A673 (cell line): ENCODE results near the gene TUBA4A. TPM values are rescaled to one million over a fixed set of nuclear protein-coding genes. Genes with fewer than 3 reads are reported as not detected.

Source experiments
- BruUV-seq: library from RNA; stranded (reverse); fragments of 400-500 nt; replicated peaks from 2 replicates; lab custom pipeline; 2021; lab: Mats Ljungman, UMichigan
- CTCF ChIA-PET: fragments of 300-600 bp; sonication (Branson Sonifier 250); formaldehyde crosslinking; loops from one replicate; lab custom pipeline; 2022; ENCODE audit warnings: antibody characterized with exemption; lab: Charles Lee
- POLR2A ChIA-PET: fragments of 300-600 bp; sonication (Branson Sonifier 250); formaldehyde crosslinking; loops from one replicate; lab custom pipeline; 2022; ENCODE audit warnings: antibody characterized with exemption; ENCODE audit not compliant: low non-redundant PET; lab: Charles Lee
- DNase-seq: peaks from one replicate; pipeline ENCODE4 v3.0.0-alpha.2; 2015; ENCODE audit warnings: low spot score
- H3K27ac ChIP-seq: fragments of 200-600 bp; sonication (generic); 2 replicates; pipeline ENCODE4 v1.5.1; 2016; ENCODE audit warnings: mixed run types, low read depth, mild to moderate bottlenecking, mixed read lengths, antibody characterized with exemption, low read length; ENCODE audit not compliant: poor library complexity, severe bottlenecking
- H3K27me3 ChIP-seq: fragments of 200-600 bp; sonication (generic); replicated peaks from 2 replicates; pipeline ENCODE4 v1.6.1; 2017; ENCODE audit warnings: mixed run types, low read depth, mild to moderate bottlenecking, mixed read lengths, antibody characterized with exemption, low read length; ENCODE audit not compliant: insufficient read depth, poor library complexity
- H3K36me3 ChIP-seq: fragments of 200-600 bp; sonication (generic); 2 replicates; pipeline ENCODE4 v1.6.1; 2016; ENCODE audit warnings: mixed run types, mild to moderate bottlenecking, mixed read lengths, antibody characterized with exemption, low read length; ENCODE audit not compliant: insufficient read depth, poor library complexity, severe bottlenecking
- H3K4me1 ChIP-seq: fragments of 200-600 bp; sonication (generic); 2 replicates; pipeline ENCODE4 v1.6.1; 2017; ENCODE audit warnings: mixed run types, mild to moderate bottlenecking, mixed read lengths, antibody characterized with exemption, low read length; ENCODE audit not compliant: insufficient read depth, poor library complexity, severe bottlenecking
- H3K4me3 ChIP-seq: fragments of 200-600 bp; sonication (generic); 2 replicates; pipeline ENCODE4 v1.5.1; 2016; ENCODE audit warnings: low read depth, mixed run types, mild to moderate bottlenecking, mixed read lengths, low read length; ENCODE audit not compliant: poor library complexity, severe bottlenecking
- H3K9me3 ChIP-seq: fragments of 200-600 bp; sonication (generic); 2 replicates; pipeline ENCODE4 v1.6.1; 2016; ENCODE audit warnings: mixed run types, low read depth, mild to moderate bottlenecking, mixed read lengths, antibody characterized with exemption, low read length; ENCODE audit not compliant: poor library complexity, severe bottlenecking
- CTCF ChIP-seq: fragments of 300-800, 200-600 bp; sonication (generic); conservative IDR thresholded peaks from 2 replicates; pipeline ENCODE4 v1.5.1; 2017; ENCODE audit warnings: low read depth, mild to moderate bottlenecking, antibody characterized with exemption, low read length, moderate library complexity, mixed read lengths
- EZH2 ChIP-seq: fragments of 200-600 bp; sonication (generic); IDR thresholded peaks from 2 replicates; pipeline ENCODE4 v1.6.1; 2017; ENCODE audit warnings: borderline replicate concordance, low read depth, mild to moderate bottlenecking, mixed read lengths, antibody characterized with exemption, low read length; ENCODE audit not compliant: poor library complexity, severe bottlenecking
- intact Hi-C: fragments of 100-400 bp; cut with micrococcal nuclease; formaldehyde crosslinking; loops from one replicate; pipeline ENCODE4 v1.10.0; 2022; ENCODE audit not compliant: unreplicated experiment
- total RNA-seq: library from RNA; stranded (reverse); gene quantifications from 2 replicates; pipeline ENCODE4 v1.2.3, GENCODE V29; 2021

The TUBA4A gene
- total RNA-seq, 1 experiment from 2014 or later = 68.0 TPM

GRCh38 chr2:219299372-219299760 is 45.6 kb upstream of the TUBA4A start:
- Histone ChIP-seq H3K4me1 (no peaks in the 10 kb centered on the region), H3K9me3 (no peaks in the 10 kb centered on the region), H3K27me3 (peaks cover 56% of the 10 kb centered on the region), H3K4me3 (no peak overlapping the region), H3K27ac (no peak overlapping the region), H3K36me3 (no peaks in the 10 kb centered on the region)
- no peak for DNase-seq
- intact Hi-C loops = loop anchor here (5.0 to 10.0 kb wide), 3 partner anchors 122 to 445 kb away; partner anchors contain the start of genes CNPPD1, RETREG2 and WNT6
- POLR2A ChIA-PET = no interaction called here
- CTCF ChIA-PET = no interaction called here
- no TSS peak for BruUV-seq
- TF ChIP-seq CTCF (no peak), EZH2 (no peak)

- Histone ChIP-seq H3K27ac (no peak overlapping the region), H3K9me3 (no peaks in the 10 kb centered on the region), H3K27me3 (peaks cover 51% of the 10 kb centered on the region), H3K4me3 (no peak overlapping the region), H3K4me1 (no peaks in the 10 kb centered on the region), H3K36me3 (no peaks in the 10 kb centered on the region)
- DNase-seq = peak; percentile 83
- TF ChIP-seq CTCF = peak; percentile 92
- no peak for TF ChIP-seq EZH2
- intact Hi-C loops = loop anchor here (1.0 to 10.0 kb wide), 4 partner anchors 122 to 444 kb away; partner anchors contain the start of genes CNPPD1, NHEJ1, RETREG2 and WNT6
- no TSS peak for BruUV-seq
- CTCF ChIA-PET = no interaction called here
- POLR2A ChIA-PET = no interaction called here
Observed at GRCh38 chr2:219298759-219299371, 45.1 kb upstream of the TUBA4A start.

GRCh38 chr2:219297766-219298456 is 44.2 kb upstream of the TUBA4A start:
- DNase-seq = no peak
- TF ChIP-seq EZH2 = no peak
- BruUV-seq = no TSS peak
- no peaks in the 10 kb centered on the region for H3K9me3 ChIP-seq
- no peaks in the 10 kb centered on the region for H3K4me1 ChIP-seq
- H3K27me3 ChIP-seq = peaks cover 42% of the 10 kb centered on the region
- no peak overlapping the region for H3K4me3 ChIP-seq
- intact Hi-C loops = loop anchor here (1.0 to 10.0 kb wide), 4 partner anchors 121 to 443 kb away; partner anchors contain the start of genes CNPPD1, NHEJ1, RETREG2 and WNT6
- H3K36me3 ChIP-seq = no peaks in the 10 kb centered on the region
- ChIA-PET CTCF (interaction anchor here (0.7 kb wide), 1 partner anchor 44 kb away, joined by 4 read pairs; the partner anchor contains the start of gene TUBA4A), POLR2A (no interaction called here)
- no peak overlapping the region for H3K27ac ChIP-seq
